Testis (tissue), 3 donors: Measurements from ENCODE around the gene RIMS1. TPM values are rescaled to one million over a fixed set of nuclear protein-coding genes. Genes with fewer than 3 reads are reported as not detected.

Source experiments
- DNase-seq: peaks from one replicate; pipeline ENCODE4 v3.0.0-alpha.2; 2019
- H3K27ac ChIP-seq, 2 donors: fragments of 200-600 bp; sonication (generic); one replicate each; pipeline ENCODE4 v1.5.1; 2019
- H3K27me3 ChIP-seq: fragments of 200-600 bp; sonication (generic); one replicate; pipeline ENCODE4 v1.5.1; 2019
- H3K36me3 ChIP-seq: fragments of 200-600 bp; sonication (generic); one replicate; pipeline ENCODE4 v1.5.1; 2017; ENCODE audit warnings: low read depth; ENCODE audit errors: missing control alignments
- H3K4me1 ChIP-seq: fragments of 200-600 bp; sonication (generic); one replicate; pipeline ENCODE4 v1.5.1; 2019
- H3K4me3 ChIP-seq, 2 donors: fragments of 200-600 bp; sonication (generic); one replicate each; pipeline ENCODE4 v1.5.1; 2017 to 2019
- H3K9me3 ChIP-seq: fragments of 200-600 bp; sonication (generic); one replicate; pipeline ENCODE4 v1.5.1; 2017
- POLR2A ChIP-seq: fragments of 450-650 bp; IDR thresholded peaks from one replicate; pipeline ENCODE4 v1.6.1; 2017; ENCODE audit warnings: antibody characterized with exemption, mild to moderate bottlenecking, moderate library complexity
- WGBS, 2 donors: methylation state at CpG; one replicate each; pipeline ENCODE4 v1.1.5; 2018; 5-methylcytosine and 5-hydroxymethylcytosine counted together
- intact Hi-C: fragments of 100-400 bp; cut with DNase I; formaldehyde crosslinking; loops from one replicate; pipeline ENCODE4 v1.15.1; 2023; ENCODE audit warnings: low total_unique reads
- polyA plus RNA-seq: library from polyadenylated mRNA; stranded (reverse); fragments of 350-450 nt; fragmentation: Illumina TruSeq; extraction: RNeasy Lipid Tissue Mini Kit (QIAGEN cat#74804); gene quantifications from one replicate; pipeline ENCODE4 v1.2.3, GENCODE V29; 2014; ENCODE audit warnings: low read depth, low replicate concordance; ENCODE audit not compliant: insufficient read depth
- total RNA-seq, 2 donors: library from RNA; depleted of rRNA; stranded (reverse); fragments of >200 nt; gene quantifications; one replicate each; pipeline ENCODE4 v1.2.3, GENCODE V29; 2016
- TF ChIP-seq, protein P1 (sequence below), 3 experiments: fragments of 450-650 bp in 2 of 3; fragments of 200-600 bp in 1 of 3; sonication (generic) in 1 of 3; IDR thresholded peaks; one replicate each; pipeline ENCODE4 v1.5.1; 2016 to 2019; ENCODE audit warnings: antibody characterized with exemption in 3 of 3, mild to moderate bottlenecking in 2 of 3, moderate library complexity in 1 of 3

The RIMS1 gene
- total and polyA plus RNA-seq, 3 donors from 2014 or later, result 10.0 to 40.9 (median 40.6) TPM

DNA sequence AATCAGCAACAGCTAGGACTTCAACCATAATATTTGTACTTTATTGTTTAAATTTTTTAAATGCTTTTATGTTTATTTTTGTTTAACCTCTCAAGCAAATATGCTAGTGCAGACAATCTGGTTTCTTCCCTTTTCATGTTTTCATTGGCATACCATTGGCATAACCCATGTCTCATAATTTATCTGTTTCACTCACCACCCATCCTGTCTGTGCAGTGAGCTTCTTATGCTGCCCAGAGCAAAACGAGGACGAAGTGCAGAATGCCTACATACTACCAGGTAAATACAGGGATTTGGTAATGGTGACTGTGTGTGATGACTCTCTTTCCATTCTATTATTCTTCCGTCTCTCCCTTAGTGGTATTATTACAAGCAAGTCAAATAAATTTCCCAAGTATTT lies 374.1 kb downstream of the RIMS1 start:
- H3K27me3 ChIP-seq, result no peaks in the 10 kb centered on the region
- no peak for DNase-seq
- H3K27ac ChIP-seq, result no peak overlapping the region
- H3K4me1 ChIP-seq, result no peaks in the 10 kb centered on the region
- intact Hi-C loops, result no loop called here
- TF ChIP-seq, protein P1, sequence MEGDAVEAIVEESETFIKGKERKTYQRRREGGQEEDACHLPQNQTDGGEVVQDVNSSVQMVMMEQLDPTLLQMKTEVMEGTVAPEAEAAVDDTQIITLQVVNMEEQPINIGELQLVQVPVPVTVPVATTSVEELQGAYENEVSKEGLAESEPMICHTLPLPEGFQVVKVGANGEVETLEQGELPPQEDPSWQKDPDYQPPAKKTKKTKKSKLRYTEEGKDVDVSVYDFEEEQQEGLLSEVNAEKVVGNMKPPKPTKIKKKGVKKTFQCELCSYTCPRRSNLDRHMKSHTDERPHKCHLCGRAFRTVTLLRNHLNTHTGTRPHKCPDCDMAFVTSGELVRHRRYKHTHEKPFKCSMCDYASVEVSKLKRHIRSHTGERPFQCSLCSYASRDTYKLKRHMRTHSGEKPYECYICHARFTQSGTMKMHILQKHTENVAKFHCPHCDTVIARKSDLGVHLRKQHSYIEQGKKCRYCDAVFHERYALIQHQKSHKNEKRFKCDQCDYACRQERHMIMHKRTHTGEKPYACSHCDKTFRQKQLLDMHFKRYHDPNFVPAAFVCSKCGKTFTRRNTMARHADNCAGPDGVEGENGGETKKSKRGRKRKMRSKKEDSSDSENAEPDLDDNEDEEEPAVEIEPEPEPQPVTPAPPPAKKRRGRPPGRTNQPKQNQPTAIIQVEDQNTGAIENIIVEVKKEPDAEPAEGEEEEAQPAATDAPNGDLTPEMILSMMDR (IDR thresholded peaks at IDR 0.05), result no peak
- no peak for TF ChIP-seq POLR2A
- H3K4me3 ChIP-seq, result no peak overlapping the region
- H3K36me3 ChIP-seq, result no peaks in the 10 kb centered on the region
- 74 to 88% methylated on average over 3 of the region's 3 CpGs for WGBS, 2 donors
- H3K9me3 ChIP-seq, result no peaks in the 10 kb centered on the region

DNA sequence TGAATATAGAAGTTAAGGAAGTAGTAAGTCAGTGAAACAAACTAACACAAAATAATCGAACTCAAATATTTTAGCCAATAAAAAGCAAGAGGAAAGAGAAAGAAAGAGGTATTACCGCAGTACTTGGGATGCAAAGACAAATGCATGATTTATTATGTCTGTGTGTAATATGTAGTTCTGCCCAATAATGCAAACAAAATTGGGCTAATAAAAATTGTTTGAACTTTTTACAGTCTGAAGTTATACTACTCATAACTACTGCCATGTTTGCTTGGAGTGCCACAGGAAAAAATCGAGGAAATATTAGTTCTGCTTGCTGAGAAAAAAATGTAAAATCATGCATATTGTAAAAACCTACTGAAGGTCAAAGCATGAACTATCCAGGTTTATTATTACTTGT lies 375.2 kb downstream of the RIMS1 start:
- no peak overlapping the region for H3K27ac ChIP-seq
- no peaks in the 10 kb centered on the region for H3K36me3 ChIP-seq
- no peak for DNase-seq
- WGBS, 2 donors, result 80 to 86% methylated on average over 3 of the region's 3 CpGs
- no peak overlapping the region for H3K4me3 ChIP-seq
- no peaks in the 10 kb centered on the region for H3K27me3 ChIP-seq
- no peak for TF ChIP-seq POLR2A
- TF ChIP-seq, protein P1 (IDR thresholded peaks at IDR 0.05), result no peak
- H3K9me3 ChIP-seq, result no peaks in the 10 kb centered on the region
- intact Hi-C loops, result no loop called here
- H3K4me1 ChIP-seq, result no peaks in the 10 kb centered on the region

DNA sequence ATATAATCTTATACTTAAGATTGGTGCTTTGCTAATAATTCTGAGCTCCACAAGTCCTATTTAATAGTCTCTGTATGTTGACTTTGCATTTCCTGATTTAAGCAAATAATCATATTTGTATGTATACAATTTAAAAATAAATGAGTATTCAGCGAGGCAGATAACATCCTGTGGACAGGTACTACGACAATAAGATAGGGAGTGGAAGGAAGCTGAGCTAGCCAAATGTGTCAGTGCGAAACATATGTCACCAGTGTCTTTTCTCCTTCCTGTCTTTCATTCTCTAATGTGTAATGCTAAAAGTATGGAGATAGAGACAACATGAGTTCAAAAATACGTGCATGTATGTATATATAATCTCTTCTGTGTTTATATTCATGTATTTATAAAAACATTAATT lies 375.9 kb downstream of the RIMS1 start:
- intact Hi-C loops, result no loop called here
- H3K27me3 ChIP-seq, result no peaks in the 10 kb centered on the region
- no peak overlapping the region for H3K27ac ChIP-seq
- no peak for DNase-seq
- 77 to 83% methylated on average over 4 of the region's 4 CpGs for WGBS, 2 donors
- H3K9me3 ChIP-seq, result no peaks in the 10 kb centered on the region
- no peaks in the 10 kb centered on the region for H3K36me3 ChIP-seq
- no peaks in the 10 kb centered on the region for H3K4me1 ChIP-seq
- TF ChIP-seq POLR2A, result no peak
- TF ChIP-seq, protein P1 (IDR thresholded peaks at IDR 0.05), result no peak
- no peak overlapping the region for H3K4me3 ChIP-seq

DNA sequence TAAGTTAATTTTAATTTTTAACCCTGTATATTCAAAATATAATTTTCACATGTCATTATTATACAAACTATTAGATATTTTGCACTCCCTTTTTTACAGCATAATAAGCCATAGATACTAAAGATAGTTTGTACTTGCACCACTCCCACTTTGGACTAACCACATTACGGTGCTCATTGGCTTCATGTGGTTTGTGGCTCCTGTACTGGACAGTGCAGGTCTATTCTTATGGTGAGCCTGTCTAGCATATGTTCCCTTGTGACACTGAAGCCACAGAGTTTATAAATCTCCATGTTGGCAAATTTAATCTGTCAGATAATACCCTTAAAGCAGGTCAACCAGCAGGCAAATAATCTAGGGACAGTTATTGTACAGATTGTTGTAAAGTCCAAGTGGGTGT lies 381.1 kb downstream of the RIMS1 start:
- 89 to 93% methylated on average over 1 of the region's 1 CpG for WGBS, 2 donors

DNA sequence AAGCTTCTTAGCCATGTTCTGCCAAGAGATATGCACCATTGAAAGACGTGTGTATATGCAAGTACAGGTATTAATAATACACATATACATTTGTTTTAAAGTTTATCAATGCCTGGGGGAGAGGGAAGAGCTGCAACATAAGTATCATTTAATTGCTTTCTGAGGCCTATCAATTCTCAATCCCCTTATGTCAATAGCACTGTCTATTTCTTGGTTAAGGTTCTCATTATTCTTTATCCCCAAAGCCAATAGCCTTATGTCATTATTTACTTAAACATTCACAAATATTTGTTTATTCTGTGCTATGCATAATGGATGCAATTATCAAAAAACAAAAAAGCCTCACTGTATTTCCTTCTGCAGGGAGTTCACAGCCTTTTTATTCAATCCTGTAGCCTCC lies 385.2 kb downstream of the RIMS1 start:
- 47 to 53% methylated on average over 1 of the region's 1 CpG for WGBS, 2 donors
- no peak overlapping the region for H3K27ac ChIP-seq
- H3K36me3 ChIP-seq, result no peaks in the 10 kb centered on the region
- no peaks in the 10 kb centered on the region for H3K9me3 ChIP-seq
- DNase-seq, result no peak
- H3K4me3 ChIP-seq, result no peak overlapping the region
- H3K4me1 ChIP-seq, result no peaks in the 10 kb centered on the region
- intact Hi-C loops, result no loop called here
- no peak for TF ChIP-seq POLR2A
- TF ChIP-seq, protein P1 (IDR thresholded peaks at IDR 0.05), result no peak
- H3K27me3 ChIP-seq, result no peaks in the 10 kb centered on the region

More for the DNA sequence above, 381.1 kb downstream of the RIMS1 start:
- Histone ChIP-seq H3K36me3 (no peaks in the 10 kb centered on the region), H3K27ac (no peak overlapping the region), H3K27me3 (no peaks in the 10 kb centered on the region), H3K4me1 (no peaks in the 10 kb centered on the region), H3K9me3 (no peaks in the 10 kb centered on the region), H3K4me3 (no peak overlapping the region)
- TF ChIP-seq POLR2A, result no peak
- TF ChIP-seq, protein P1 (IDR thresholded peaks at IDR 0.05), result no peak
- DNase-seq, result no peak
- intact Hi-C loops, result no loop called here
